ENCODE data around the gene GPR32.

GRCh38 chr19:50797429-50797780, 27.1 kb downstream of the GPR32 start:
- TF ChIP-seq HOXA7 (CRISPR knock-in tag; IDR thresholded peaks at IDR 0.05; ENCODE audit: borderline replicate concordance) (no peak), CTCF (tag by site-specific recombination; IDR thresholded peaks at IDR 0.05) (no peak), ZNF202 (tag by site-specific recombination; IDR thresholded peaks at IDR 0.05; ENCODE audit: borderline replicate concordance) (no peak), ZNF843 (tag by site-specific recombination; IDR thresholded peaks at IDR 0.05) (no peak), ZSCAN30 (tag by site-specific recombination; IDR thresholded peaks at IDR 0.05) (no peak), ZBTB1 (tag by site-specific recombination; IDR thresholded peaks at IDR 0.05) (no peak), TCF7L2 (IDR thresholded peaks at IDR 0.05; ENCODE audit: borderline replicate concordance, low read depth, low read length) (no peak), ZNF341 (tag by site-specific recombination; IDR thresholded peaks at IDR 0.05; ENCODE audit: low read depth) (no peak), ZBTB10 (tag by site-specific recombination; IDR thresholded peaks at IDR 0.05) (no peak)
